WTC11 (cell line): ENCODE data around the gene PSENEN. TPM values are rescaled to one million over a fixed set of nuclear protein-coding genes. Genes with fewer than 3 reads are reported as not detected.
"Not testable (repeated sequence)": the region's sequence is repeated elsewhere in the genome, so short reads cannot be mapped to it uniquely, and the experiment has no call there.

ENCODE experiments used
- ATAC-seq: fragments of 200-7000 bp; cut with Tn5 transposase; 2 replicates; pipeline ENCODE4 v1.10.0; 2021; ENCODE audit warnings: mild to moderate bottlenecking, moderate library complexity
- CTCF ChIA-PET: fragments of 300-600 bp; sonication (Branson Sonifier 250); formaldehyde crosslinking; loops from one replicate; lab custom pipeline; 2021; ENCODE audit warnings: antibody characterized with exemption; lab: Charles Lee
- POLR2A ChIA-PET: fragments of 350-600 bp; sonication (Branson Sonifier 250); formaldehyde crosslinking; loops from one replicate; lab custom pipeline; 2021; ENCODE audit warnings: antibody characterized with exemption; lab: Charles Lee
- DNase-seq: peaks from one replicate; pipeline ENCODE4 v3.0.0; 2021; ENCODE audit warnings: low spot score
- H3K27ac Mint-ChIP-seq: 2 replicates; pipeline ENCODE4 v1.8.0; 2021; ENCODE audit warnings: mixed read lengths
- H3K27me3 Mint-ChIP-seq: 2 replicates; pipeline ENCODE4 v1.8.0; 2021; ENCODE audit warnings: low read depth, mild to moderate bottlenecking, moderate library complexity, mixed read lengths
- H3K36me3 Mint-ChIP-seq: 2 replicates; pipeline ENCODE4 v1.8.0; 2021; ENCODE audit warnings: mixed read lengths
- H3K4me1 Mint-ChIP-seq: 2 replicates; pipeline ENCODE4 v1.8.0; 2022; ENCODE audit warnings: mixed read lengths
- H3K4me3 Mint-ChIP-seq: 2 replicates; pipeline ENCODE4 v1.8.0; 2021; ENCODE audit warnings: mild to moderate bottlenecking, moderate library complexity, mixed read lengths
- H3K9me3 Mint-ChIP-seq: 2 replicates; pipeline ENCODE4 v1.8.0; 2021; ENCODE audit warnings: mixed read lengths
- ATF1 ChIP-seq: sonication (generic); formaldehyde crosslinking; IDR thresholded peaks from 2 replicates; pipeline ENCODE4 v1.8.1; 2023; ENCODE audit warnings: mild to moderate bottlenecking, moderate library complexity, missing genetic modification reagents
- HMGA2 ChIP-seq: fragments of 250-450 bp; sonication (Bioruptor Pico); IDR thresholded peaks from 2 replicates; pipeline ENCODE4 v1.4.0; 2021; ENCODE audit warnings: mild to moderate bottlenecking, moderate library complexity
- KAT7 ChIP-seq: sonication (generic); formaldehyde crosslinking; IDR thresholded peaks from 2 replicates; pipeline ENCODE4 v1.8.1; 2023; ENCODE audit warnings: missing genetic modification reagents, mild to moderate bottlenecking, borderline replicate concordance
- NR3C1 ChIP-seq: sonication (generic); formaldehyde crosslinking; conservative IDR thresholded peaks from 2 replicates; pipeline ENCODE4 v1.8.1; 2023; ENCODE audit warnings: low read depth, mild to moderate bottlenecking, missing genetic modification reagents
- OVOL2 ChIP-seq: fragments of 250-450 bp; sonication (Bioruptor Pico); IDR thresholded peaks from 2 replicates; pipeline ENCODE4 v1.9.0; 2021; ENCODE audit warnings: mild to moderate bottlenecking, borderline replicate concordance
- ZNF532 ChIP-seq: fragments of 250-450 bp; sonication (Bioruptor Pico); IDR thresholded peaks from 2 replicates; pipeline ENCODE4 v1.9.0; 2021; ENCODE audit warnings: mild to moderate bottlenecking, borderline replicate concordance
- total RNA-seq: library from RNA; stranded (reverse); gene quantifications from 3 replicates; pipeline ENCODE4 v1.2.3, GENCODE V29; 2021
- TF ChIP-seq, protein P1 (sequence below): sonication (generic); formaldehyde crosslinking; IDR thresholded peaks from 2 replicates; pipeline ENCODE4 v1.8.0; 2022; ENCODE audit warnings: missing genetic modification reagents
- TF ChIP-seq, protein P2 (sequence below): fragments of 250-450 bp; sonication (Bioruptor Pico); conservative IDR thresholded peaks from 2 replicates; pipeline ENCODE4 v1.9.0; 2021; ENCODE audit warnings: mild to moderate bottlenecking
- TF ChIP-seq, protein P3 (sequence below): sonication (generic); formaldehyde crosslinking; IDR thresholded peaks from 2 replicates; pipeline ENCODE4 v1.8.0; 2022; ENCODE audit warnings: mild to moderate bottlenecking, missing genetic modification reagents

Gene PSENEN
- total RNA-seq, 1 experiment from 2014 or later, result 80.3 TPM

DNA sequence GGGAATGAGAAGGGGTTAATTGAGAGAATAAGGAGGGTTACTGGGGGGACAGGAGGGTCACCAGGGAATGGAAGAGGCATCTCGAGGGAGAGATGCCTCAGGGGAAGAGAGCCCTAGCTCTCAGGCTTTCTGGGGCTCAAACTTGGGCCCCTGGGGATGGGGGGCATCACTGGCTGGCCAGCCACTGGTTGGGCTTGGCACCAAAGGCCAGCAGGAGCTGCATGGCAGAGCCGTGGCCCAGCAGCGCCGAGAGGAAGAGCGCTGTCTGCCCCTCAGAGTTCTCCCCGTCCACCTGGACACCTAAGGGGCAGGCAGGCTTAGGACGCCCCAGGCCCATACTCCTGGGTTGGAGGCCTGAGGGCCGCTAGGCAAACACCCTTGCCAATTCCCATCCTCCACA lies 47.4 kb downstream of the PSENEN start:
- H3K27me3 Mint-ChIP-seq, result peaks cover 32% of the 10 kb centered on the region
- ChIA-PET POLR2A (no interaction called here), CTCF (interaction anchor here (0.5 to 2.8 kb wide), 2 partner anchors 8 to 113 kb away, joined by 4 to 11 read pairs; no protein-coding TSS in a partner anchor)
- no peak overlapping the region for H3K27ac Mint-ChIP-seq
- no peak for ATAC-seq
- peaks cover 9% of the 10 kb centered on the region for H3K4me1 Mint-ChIP-seq
- no peaks in the 10 kb centered on the region for H3K36me3 Mint-ChIP-seq
- TF ChIP-seq KAT7 (CRISPR knock-in tag), result no peak
- TF ChIP-seq ZNF532, result no peak
- TF ChIP-seq, protein P1, sequence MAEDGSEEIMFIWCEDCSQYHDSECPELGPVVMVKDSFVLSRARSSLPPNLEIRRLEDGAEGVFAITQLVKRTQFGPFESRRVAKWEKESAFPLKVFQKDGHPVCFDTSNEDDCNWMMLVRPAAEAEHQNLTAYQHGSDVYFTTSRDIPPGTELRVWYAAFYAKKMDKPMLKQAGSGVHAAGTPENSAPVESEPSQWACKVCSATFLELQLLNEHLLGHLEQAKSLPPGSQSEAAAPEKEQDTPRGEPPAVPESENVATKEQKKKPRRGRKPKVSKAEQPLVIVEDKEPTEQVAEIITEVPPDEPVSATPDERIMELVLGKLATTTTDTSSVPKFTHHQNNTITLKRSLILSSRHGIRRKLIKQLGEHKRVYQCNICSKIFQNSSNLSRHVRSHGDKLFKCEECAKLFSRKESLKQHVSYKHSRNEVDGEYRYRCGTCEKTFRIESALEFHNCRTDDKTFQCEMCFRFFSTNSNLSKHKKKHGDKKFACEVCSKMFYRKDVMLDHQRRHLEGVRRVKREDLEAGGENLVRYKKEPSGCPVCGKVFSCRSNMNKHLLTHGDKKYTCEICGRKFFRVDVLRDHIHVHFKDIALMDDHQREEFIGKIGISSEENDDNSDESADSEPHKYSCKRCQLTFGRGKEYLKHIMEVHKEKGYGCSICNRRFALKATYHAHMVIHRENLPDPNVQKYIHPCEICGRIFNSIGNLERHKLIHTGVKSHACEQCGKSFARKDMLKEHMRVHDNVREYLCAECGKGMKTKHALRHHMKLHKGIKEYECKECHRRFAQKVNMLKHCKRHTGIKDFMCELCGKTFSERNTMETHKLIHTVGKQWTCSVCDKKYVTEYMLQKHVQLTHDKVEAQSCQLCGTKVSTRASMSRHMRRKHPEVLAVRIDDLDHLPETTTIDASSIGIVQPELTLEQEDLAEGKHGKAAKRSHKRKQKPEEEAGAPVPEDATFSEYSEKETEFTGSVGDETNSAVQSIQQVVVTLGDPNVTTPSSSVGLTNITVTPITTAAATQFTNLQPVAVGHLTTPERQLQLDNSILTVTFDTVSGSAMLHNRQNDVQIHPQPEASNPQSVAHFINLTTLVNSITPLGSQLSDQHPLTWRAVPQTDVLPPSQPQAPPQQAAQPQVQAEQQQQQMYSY, result no peak
- no peak for TF ChIP-seq ATF1 (CRISPR knock-in tag)
- TF ChIP-seq, all 79 proteins: peak for 0
- DNase-seq, result no peak
- Mint-ChIP-seq H3K4me3 (no peak overlapping the region), H3K9me3 (no peaks in the 10 kb centered on the region)

DNA sequence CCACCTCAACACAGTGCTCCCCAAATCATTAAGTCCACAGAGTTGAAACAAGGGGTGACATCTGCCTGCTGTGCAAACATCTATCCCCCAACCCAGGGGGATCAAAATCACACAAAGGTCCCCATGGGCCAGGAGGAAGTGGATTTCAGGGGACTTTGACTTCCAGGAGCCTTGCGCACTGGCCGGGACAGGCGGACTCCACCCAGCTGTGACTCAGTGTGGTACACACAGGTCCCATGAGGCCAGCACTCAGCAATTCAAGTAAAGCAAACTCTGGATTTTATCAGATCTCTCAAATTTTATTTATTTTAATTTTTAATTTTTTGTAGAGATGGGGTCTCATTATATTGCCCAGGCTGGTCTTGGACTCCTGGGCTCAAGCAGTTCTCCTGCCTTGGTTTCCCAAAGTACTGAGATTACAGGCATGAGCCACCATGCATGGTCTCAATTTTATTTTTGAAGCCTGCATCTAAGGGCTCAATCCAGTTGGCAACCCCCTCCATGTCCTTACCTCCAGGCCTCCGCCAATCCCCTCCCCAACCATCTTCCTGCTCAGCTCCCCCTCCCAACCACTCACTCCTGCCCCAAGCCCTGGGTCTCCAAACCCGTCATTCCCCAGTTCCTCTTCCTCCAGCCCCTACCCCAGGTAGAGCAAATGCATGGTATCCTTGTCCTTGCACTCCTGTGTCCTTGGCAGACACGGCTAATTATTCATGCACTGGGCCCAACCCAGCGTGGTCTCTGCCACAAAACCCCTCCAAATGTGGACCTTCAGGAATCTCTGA lies 48.1 kb downstream of the PSENEN start:
- H3K27ac Mint-ChIP-seq, result no peak overlapping the region
- POLR2A ChIA-PET, result interaction anchor here (0.5 to 0.7 kb wide), 3 partner anchors 42 to 113 kb away, joined by 3 to 4 read pairs (median 3); no protein-coding TSS in a partner anchor
- H3K9me3 Mint-ChIP-seq, result no peaks in the 10 kb centered on the region
- no peaks in the 10 kb centered on the region for H3K36me3 Mint-ChIP-seq
- H3K4me1 Mint-ChIP-seq, result peaks cover 12% of the 10 kb centered on the region
- H3K27me3 Mint-ChIP-seq, result peaks cover 37% of the 10 kb centered on the region
- TF ChIP-seq, protein P2, sequence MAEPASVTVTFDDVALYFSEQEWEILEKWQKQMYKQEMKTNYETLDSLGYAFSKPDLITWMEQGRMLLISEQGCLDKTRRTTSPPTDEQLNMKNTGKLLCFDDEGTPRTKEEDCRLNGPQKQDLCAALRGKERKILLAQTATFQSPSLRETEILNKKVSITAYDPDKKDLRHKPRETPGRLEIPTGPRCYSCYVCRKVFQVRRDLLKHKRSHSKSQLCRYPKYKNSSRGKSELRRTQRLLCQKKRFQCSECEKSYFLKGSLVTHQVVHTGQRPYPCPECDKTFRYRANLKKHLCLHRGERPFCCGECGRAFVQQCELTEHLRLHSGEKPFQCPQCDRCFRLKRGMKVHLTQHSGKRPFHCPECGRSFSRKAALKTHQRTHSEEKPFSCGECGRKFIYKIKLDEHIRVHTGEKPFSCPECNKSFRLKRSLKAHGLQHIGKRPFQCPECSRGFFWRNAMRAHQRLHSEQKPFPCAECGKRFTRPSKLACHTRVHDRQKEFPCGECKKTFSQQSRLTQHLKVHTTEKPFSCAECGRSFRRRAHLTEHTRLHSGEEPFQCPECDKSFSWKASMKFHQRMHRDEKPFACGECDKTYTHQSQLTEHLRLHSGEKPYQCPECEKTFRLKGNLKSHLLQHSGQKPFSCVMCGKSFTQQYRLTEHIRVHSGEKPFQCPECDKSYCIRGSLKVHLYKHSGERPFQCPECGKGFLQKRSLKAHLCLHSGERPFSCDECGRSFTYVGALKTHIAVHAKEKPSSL (CRISPR knock-in tag), result no peak
- TF ChIP-seq OVOL2 (CRISPR knock-in tag) (no peak), NR3C1 (CRISPR knock-in tag) (no peak), HMGA2 (no peak), KAT7 (CRISPR knock-in tag) (no peak)
- TF ChIP-seq, protein P3, sequence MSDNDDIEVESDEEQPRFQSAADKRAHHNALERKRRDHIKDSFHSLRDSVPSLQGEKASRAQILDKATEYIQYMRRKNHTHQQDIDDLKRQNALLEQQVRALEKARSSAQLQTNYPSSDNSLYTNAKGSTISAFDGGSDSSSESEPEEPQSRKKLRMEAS, result no peak
- CTCF ChIA-PET, result interaction anchor here (0.5 to 2.8 kb wide), 4 partner anchors 9 to 112 kb away, joined by 3 to 11 read pairs (median 4); no protein-coding TSS in a partner anchor
- no peak for DNase-seq
- no peak for ATAC-seq
- no peak overlapping the region for H3K4me3 Mint-ChIP-seq

DNA sequence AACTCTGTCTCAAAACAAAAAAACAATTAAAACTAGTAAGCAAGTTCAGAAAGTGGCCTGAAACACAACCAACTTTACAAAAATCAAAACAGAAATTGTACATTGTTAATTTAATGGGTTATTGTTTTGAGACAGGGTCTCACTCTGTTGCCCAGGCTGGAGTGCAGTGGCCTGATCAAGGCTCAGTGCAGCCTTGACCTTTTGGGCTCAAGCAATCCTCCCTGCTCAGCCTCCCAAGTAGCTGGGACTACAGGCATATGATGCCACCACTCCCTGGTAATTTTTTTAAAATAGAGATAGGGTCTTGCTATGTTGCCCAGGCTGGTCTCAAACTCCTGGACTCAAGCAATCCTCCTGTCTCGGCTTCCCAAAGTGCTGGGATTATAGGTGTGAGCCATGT lies 50.1 kb downstream of the PSENEN start:
- ChIA-PET POLR2A (interaction anchor here (0.6 kb wide), 1 partner anchor 109 kb away, joined by 3 read pairs; no protein-coding TSS in a partner anchor), CTCF (interaction anchor here (3.3 kb wide), 1 partner anchor 10 kb away, joined by 26 read pairs; no protein-coding TSS in a partner anchor)
- peaks cover 12% of the 10 kb centered on the region for H3K4me1 Mint-ChIP-seq
- not testable (repeated sequence) for H3K36me3 Mint-ChIP-seq, H3K27ac Mint-ChIP-seq, H3K4me3 Mint-ChIP-seq, H3K9me3 Mint-ChIP-seq, ATAC-seq, DNase-seq
- H3K27me3 Mint-ChIP-seq, result peaks cover 50% of the 10 kb centered on the region

Other genes starting within 250 kb of the PSENEN start
- gene DMKN, start 232.0 kb upstream of the PSENEN start, total RNA-seq, result 284 to 302 TPM (median 285 TPM) in 3 replicates
- gene SBSN, start 217.3 kb upstream of the PSENEN start, total RNA-seq, result 0.15 to 0.39 TPM in 2 of 3 replicates, not detected in the other
- gene GAPDHS, start 212.2 kb upstream of the PSENEN start, total RNA-seq, result 0.20 to 0.30 TPM in 2 of 3 replicates, not detected in the other
- gene TMEM147, start 200.0 kb upstream of the PSENEN start, total RNA-seq, result 132 to 135 TPM (median 132 TPM) in 3 replicates
- gene ATP4A, start 182.0 kb upstream of the PSENEN start, total RNA-seq, result 0.59 to 1.2 TPM (median 1.1 TPM) in 3 replicates
- not detected in 3 replicates for gene PMIS2, start 159.5 kb upstream of the PSENEN start, total RNA-seq
- gene HAUS5, start 132.9 kb upstream of the PSENEN start, total RNA-seq, result 23.5 to 25.4 TPM (median 24.4 TPM) in 3 replicates
- 84.7 to 94.9 TPM (median 88.6 TPM) in 3 replicates for gene RBM42, start 116.6 kb upstream of the PSENEN start, total RNA-seq
- gene ETV2, start 103.9 kb upstream of the PSENEN start, total RNA-seq, result 1.4 to 1.9 TPM (median 1.7 TPM) in 3 replicates
- gene COX6B1, start 97.3 kb upstream of the PSENEN start, total RNA-seq, result 523 to 536 TPM (median 526 TPM) in 3 replicates
- gene UPK1A, start 79.1 kb upstream of the PSENEN start, total RNA-seq, result 1.6 to 3.0 TPM (median 2.7 TPM) in 3 replicates
- 0.11 to 0.34 TPM (median 0.18 TPM) in 3 replicates for gene ZBTB32, start 41.1 kb upstream of the PSENEN start, total RNA-seq
- gene KMT2B, start 27.6 kb upstream of the PSENEN start, total RNA-seq, result 53.6 to 66.6 TPM (median 58.1 TPM) in 3 replicates
- 9.9 to 12.7 TPM (median 12.3 TPM) in 3 replicates for gene IGFLR1, start 3.2 kb upstream of the PSENEN start, total RNA-seq
- 19.7 to 20.9 TPM (median 20.8 TPM) in 3 replicates for gene U2AF1L4, start 233 bp upstream of the PSENEN start, total RNA-seq
- 4.7 to 6.4 TPM (median 5.6 TPM) in 3 replicates for gene LIN37, start 2.9 kb downstream of the PSENEN start, total RNA-seq
- 1.4 to 2.5 TPM (median 1.7 TPM) in 3 replicates for gene HSPB6, start 11.4 kb downstream of the PSENEN start, total RNA-seq
- gene PROSER3, start 12.5 kb downstream of the PSENEN start, total RNA-seq, result 32.9 to 36.7 TPM (median 36.2 TPM) in 3 replicates
- gene ARHGAP33, start 29.9 kb downstream of the PSENEN start, total RNA-seq, result 36.8 to 43.9 TPM (median 39.8 TPM) in 3 replicates
- 0.14 TPM in 1 of 3 replicates, not detected in the others for gene PRODH2, start 67.2 kb downstream of the PSENEN start, total RNA-seq
- gene NPHS1, start 106.9 kb downstream of the PSENEN start, total RNA-seq, result 0.61 to 1.7 TPM (median 1.7 TPM) in 3 replicates
- 4.7 to 5.3 TPM (median 4.9 TPM) in 3 replicates for gene KIRREL2, start 111.3 kb downstream of the PSENEN start, total RNA-seq
- 15.5 to 24.0 TPM (median 20.2 TPM) in 3 replicates for gene APLP1, start 122.9 kb downstream of the PSENEN start, total RNA-seq
- gene NFKBID, start 154.9 kb downstream of the PSENEN start, total RNA-seq, result 10.6 to 13.9 TPM (median 12.8 TPM) in 3 replicates
- gene HCST, start 156.9 kb downstream of the PSENEN start, total RNA-seq, result 1.8 to 1.9 TPM (median 1.8 TPM) in 3 replicates
- gene TYROBP, start 162.6 kb downstream of the PSENEN start, total RNA-seq, result 0.34 to 0.55 TPM (median 0.46 TPM) in 3 replicates
- 20.6 to 26.4 TPM (median 24.8 TPM) in 3 replicates for gene LRFN3, start 190.7 kb downstream of the PSENEN start, total RNA-seq
- 19.5 to 20.8 TPM (median 20.4 TPM) in 3 replicates for gene SDHAF1, start 249.5 kb downstream of the PSENEN start, total RNA-seq